Natural killer cell (primary cell): ENCODE results near the gene LTB4R2. TPM values are rescaled to one million over a fixed set of nuclear protein-coding genes. Genes with fewer than 3 reads are reported as not detected.

Source experiments
- ATAC-seq, 3 donors: fragments of 150-1000 bp in 2 of 3; fragments of 200-7000 bp in 1 of 3; cut with Tn5 transposase; 1 replicate in 1 of 3; 2 replicates in 2 of 3; pipeline ENCODE4 v1.10.0; 2021; ENCODE audit warnings: mild to moderate bottlenecking in 2 of 3, moderate library complexity in 2 of 3
- DNase-seq, 2 donors: peaks; one replicate each; pipeline versions ENCODE4 v3.0.0 to v3.0.0-alpha.2; 2013 to 2021; ENCODE audit warnings: mixed read lengths in 1 of 2
- H3K27ac ChIP-seq: one replicate; pipeline ENCODE4 v1.5.1; 2013; ENCODE audit warnings: mild to moderate bottlenecking, low read length
- H3K27me3 ChIP-seq: one replicate; pipeline ENCODE4 v1.6.1; 2013; ENCODE audit warnings: low read length; ENCODE audit not compliant: control insufficient read depth, insufficient read depth
- H3K36me3 ChIP-seq: one replicate; pipeline ENCODE4 v1.6.1; 2013; ENCODE audit warnings: low read length; ENCODE audit not compliant: control insufficient read depth, insufficient read depth
- H3K4me1 ChIP-seq: one replicate; pipeline ENCODE4 v1.6.1; 2013; ENCODE audit warnings: low read length; ENCODE audit not compliant: control insufficient read depth, insufficient read depth
- H3K4me3 ChIP-seq: one replicate; pipeline ENCODE4 v1.5.1; 2013; ENCODE audit warnings: low read length
- H3K9me3 ChIP-seq: one replicate; pipeline ENCODE4 v1.6.1; 2013; ENCODE audit warnings: low read length; ENCODE audit not compliant: control insufficient read depth, insufficient read depth
- H3K27ac Mint-ChIP-seq, 2 donors: one replicate each; pipeline ENCODE4 v1.8.0; 2022; ENCODE audit warnings: mild to moderate bottlenecking in 2 of 2, mixed read lengths in 2 of 2, moderate library complexity in 1 of 2
- H3K27me3 Mint-ChIP-seq, 2 donors: one replicate each; pipeline ENCODE4 v1.8.0; 2022; ENCODE audit warnings: low read depth in 2 of 2, mixed read lengths in 2 of 2
- H3K36me3 Mint-ChIP-seq: one replicate; pipeline ENCODE4 v1.8.0; 2022; ENCODE audit warnings: mixed read lengths
- H3K4me1 Mint-ChIP-seq, 2 donors: one replicate each; pipeline ENCODE4 v1.8.0; 2022; ENCODE audit warnings: mixed read lengths in 2 of 2
- H3K4me3 Mint-ChIP-seq: one replicate; pipeline ENCODE4 v1.8.0; 2022; ENCODE audit warnings: mild to moderate bottlenecking, moderate library complexity, mixed read lengths
- H3K9me3 Mint-ChIP-seq, 2 donors: one replicate each; pipeline ENCODE4 v1.8.0; 2022; ENCODE audit warnings: mixed read lengths in 2 of 2
- WGBS: methylation state at CpG from one replicate; pipeline ENCODE4 v1.1.7; 2013; ENCODE audit warnings: missing lambda C conversion rate; ENCODE audit not compliant: insufficient coverage; 5-methylcytosine and 5-hydroxymethylcytosine counted together
- intact Hi-C: fragments of 100-400 bp; cut with micrococcal nuclease; formaldehyde crosslinking; loops from one replicate; pipeline ENCODE4 v1.14.2; 2022
- total RNA-seq, 4 donors: library from RNA; stranded (reverse); fragments of 120-200 nt in 1 of 4; gene quantifications; one replicate each; pipeline versions ENCODE4 v1.2.3 to v1.2.4, GENCODE V29; 2013 to 2022
- TF ChIP-seq, protein P1 (sequence below): fragments of 200-600 bp; IDR thresholded peaks from one replicate; pipeline ENCODE4 v1.8.0; 2022; ENCODE audit warnings: antibody characterized with exemption

The LTB4R2 gene
- total RNA-seq, 3 donors from 2014 or later (not counting 1 experiment from before 2014, with no cell fraction given): 27.6 to 40.5 (median 37.4) TPM

DNA sequence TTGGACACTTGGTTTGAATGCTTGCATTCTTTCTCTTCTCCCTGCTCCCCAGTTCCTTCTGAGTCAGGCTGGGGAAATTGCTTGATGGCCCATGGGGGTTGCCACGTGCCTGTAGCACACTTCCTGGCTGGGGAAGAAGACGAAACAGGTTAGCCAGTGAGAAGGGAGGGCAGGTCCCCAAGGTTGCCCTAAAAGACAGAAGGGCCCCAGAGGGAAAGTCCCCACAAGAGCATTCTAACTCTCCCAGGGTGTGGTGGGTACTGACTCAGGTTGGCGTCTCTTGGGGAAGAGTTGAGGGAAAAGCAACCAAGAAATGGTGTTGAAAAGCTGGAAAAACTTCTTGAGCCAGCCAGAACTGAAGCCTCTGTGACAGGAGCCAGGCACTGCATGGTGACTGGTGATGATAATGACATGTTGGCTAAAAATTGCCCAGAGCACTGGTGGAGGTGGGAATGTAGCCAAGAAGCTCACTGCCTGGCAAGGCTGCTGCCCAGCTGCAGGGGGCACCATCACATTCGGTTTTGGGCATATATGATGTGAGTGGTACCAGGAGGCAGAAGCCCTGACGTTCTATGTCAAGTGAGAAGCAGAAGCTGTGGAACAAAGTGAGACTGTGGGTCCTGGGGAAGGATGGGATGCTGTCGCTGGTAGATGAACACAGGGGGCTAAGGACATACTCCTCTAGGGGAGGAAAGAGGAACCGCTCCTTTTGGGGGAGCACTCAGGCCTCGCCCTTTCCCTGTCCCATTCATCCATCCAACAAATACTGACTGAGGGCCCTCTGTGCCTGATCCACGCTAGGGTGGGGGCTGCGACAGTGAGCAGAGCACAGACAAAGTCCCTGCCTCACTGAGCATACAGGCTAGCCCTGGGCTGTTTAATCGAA, 30.4 kb upstream of the LTB4R2 start:
- intact Hi-C loops: no loop called here
- peak overlapping the region in 1 of 2 donors; percentile 54 for H3K27ac Mint-ChIP-seq
- H3K27ac ChIP-seq: peak overlapping the region; percentile 23
- H3K4me3 ChIP-seq: no peak overlapping the region
- H3K4me1 Mint-ChIP-seq: peaks cover 18 to 24% of the 10 kb centered on the region in 2 donors
- H3K27me3 Mint-ChIP-seq: no peaks in the 10 kb centered on the region
- H3K4me1 ChIP-seq: peaks cover 35% of the 10 kb centered on the region
- DNase-seq: peak in 1 of 2 donors; percentile 79
- H3K36me3 ChIP-seq: no peaks in the 10 kb centered on the region
- H3K4me3 Mint-ChIP-seq: no peak overlapping the region
- TF ChIP-seq, protein P1, sequence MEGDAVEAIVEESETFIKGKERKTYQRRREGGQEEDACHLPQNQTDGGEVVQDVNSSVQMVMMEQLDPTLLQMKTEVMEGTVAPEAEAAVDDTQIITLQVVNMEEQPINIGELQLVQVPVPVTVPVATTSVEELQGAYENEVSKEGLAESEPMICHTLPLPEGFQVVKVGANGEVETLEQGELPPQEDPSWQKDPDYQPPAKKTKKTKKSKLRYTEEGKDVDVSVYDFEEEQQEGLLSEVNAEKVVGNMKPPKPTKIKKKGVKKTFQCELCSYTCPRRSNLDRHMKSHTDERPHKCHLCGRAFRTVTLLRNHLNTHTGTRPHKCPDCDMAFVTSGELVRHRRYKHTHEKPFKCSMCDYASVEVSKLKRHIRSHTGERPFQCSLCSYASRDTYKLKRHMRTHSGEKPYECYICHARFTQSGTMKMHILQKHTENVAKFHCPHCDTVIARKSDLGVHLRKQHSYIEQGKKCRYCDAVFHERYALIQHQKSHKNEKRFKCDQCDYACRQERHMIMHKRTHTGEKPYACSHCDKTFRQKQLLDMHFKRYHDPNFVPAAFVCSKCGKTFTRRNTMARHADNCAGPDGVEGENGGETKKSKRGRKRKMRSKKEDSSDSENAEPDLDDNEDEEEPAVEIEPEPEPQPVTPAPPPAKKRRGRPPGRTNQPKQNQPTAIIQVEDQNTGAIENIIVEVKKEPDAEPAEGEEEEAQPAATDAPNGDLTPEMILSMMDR: no peak
- peak in 2 of 3 donors; percentile 72 to 77 for ATAC-seq
- no peaks in the 10 kb centered on the region for H3K27me3 ChIP-seq
- no peaks in the 10 kb centered on the region for H3K36me3 Mint-ChIP-seq
- WGBS: 54% methylated on average over 10 of the region's 11 CpGs
- H3K9me3 ChIP-seq: no peaks in the 10 kb centered on the region
- H3K9me3 Mint-ChIP-seq: no peaks in the 10 kb centered on the region

DNA sequence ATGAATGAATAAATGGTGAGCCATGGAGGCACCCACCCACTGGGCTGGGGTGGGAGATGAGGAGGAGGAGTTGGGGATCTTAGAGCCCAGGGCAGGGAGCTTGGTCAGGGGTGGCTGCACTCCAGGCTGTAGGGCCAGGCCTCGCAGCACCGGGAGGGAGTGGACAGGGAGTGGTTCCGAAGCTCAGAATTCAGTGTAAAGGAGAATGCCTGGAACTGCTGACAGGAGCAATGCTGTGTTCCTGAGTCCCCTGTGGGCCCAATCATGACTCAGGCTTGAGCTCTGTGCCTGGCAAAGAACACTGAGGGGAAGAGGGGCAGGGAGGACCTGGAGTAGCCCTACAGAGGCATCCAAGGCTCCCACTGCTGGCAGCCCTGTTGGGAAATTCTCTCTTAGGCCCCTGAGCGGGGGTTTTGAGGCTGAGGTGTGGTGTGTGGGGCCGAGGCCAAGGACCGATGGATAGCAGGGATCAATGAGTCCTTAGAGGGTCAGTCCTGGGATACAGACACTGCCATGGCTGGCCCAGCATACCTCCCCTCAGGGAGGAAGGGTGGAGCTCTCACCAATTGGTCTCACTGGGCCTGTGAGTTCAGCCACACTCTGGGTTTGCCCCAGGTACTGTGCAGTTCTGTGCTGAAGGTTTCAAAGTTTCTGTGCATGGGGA, 29.0 kb upstream of the LTB4R2 start:
- no peaks in the 10 kb centered on the region for H3K9me3 ChIP-seq
- Mint-ChIP-seq H3K9me3 (no peaks in the 10 kb centered on the region), H3K4me3 (no peak overlapping the region), H3K36me3 (no peaks in the 10 kb centered on the region), H3K4me1 (peaks cover 18 to 24% of the 10 kb centered on the region in 2 donors), H3K27me3 (no peaks in the 10 kb centered on the region), H3K27ac (peak overlapping the region in 1 of 2 donors; percentile 41)
- H3K36me3 ChIP-seq: no peaks in the 10 kb centered on the region
- H3K4me3 ChIP-seq: no peak overlapping the region
- TF ChIP-seq, protein P1: no peak
- intact Hi-C loops: no loop called here
- DNase-seq: no peak
- WGBS: 98% methylated on average over 6 of the region's 6 CpGs
- peaks cover 29% of the 10 kb centered on the region for H3K4me1 ChIP-seq
- ATAC-seq: no peak
- no peaks in the 10 kb centered on the region for H3K27me3 ChIP-seq
- H3K27ac ChIP-seq: no peak overlapping the region

DNA sequence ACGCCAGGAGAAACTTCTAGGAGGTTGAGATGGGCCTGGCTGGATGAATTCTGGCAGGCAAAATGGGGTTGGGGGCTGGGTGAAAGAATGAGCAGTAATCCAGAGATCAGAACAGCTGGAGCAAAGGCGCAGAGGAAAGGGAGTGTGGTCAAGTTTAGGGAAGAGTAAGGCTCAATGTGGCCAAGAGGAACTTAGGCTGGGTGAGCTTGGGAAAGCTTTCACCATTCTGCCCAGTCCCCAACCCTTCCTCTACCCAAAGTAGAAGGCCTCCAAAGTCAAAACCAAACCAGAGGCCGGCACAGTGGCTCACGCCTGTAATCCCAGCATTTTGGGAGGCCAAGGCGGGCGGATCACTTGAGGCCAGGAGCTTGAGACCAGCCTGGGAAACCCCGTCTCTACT, 28.3 kb upstream of the LTB4R2 start:
- Histone ChIP-seq H3K27ac (no peak overlapping the region), H3K36me3 (no peaks in the 10 kb centered on the region)

More for the DNA sequence above, 28.3 kb upstream of the LTB4R2 start:
- no peak for DNase-seq
- H3K4me1 Mint-ChIP-seq: peaks cover 18 to 24% of the 10 kb centered on the region in 2 donors
- no peaks in the 10 kb centered on the region for H3K36me3 Mint-ChIP-seq
- Histone ChIP-seq H3K4me1 (peaks cover 29% of the 10 kb centered on the region), H3K9me3 (no peaks in the 10 kb centered on the region), H3K4me3 (no peak overlapping the region), H3K27me3 (no peaks in the 10 kb centered on the region)
- WGBS: 97% methylated on average over 7 of the region's 7 CpGs
- TF ChIP-seq, protein P1: no peak
- H3K27me3 Mint-ChIP-seq: no peaks in the 10 kb centered on the region
- intact Hi-C loops: no loop called here
- no peak for ATAC-seq
- H3K27ac Mint-ChIP-seq: no peak overlapping the region
- no peak overlapping the region for H3K4me3 Mint-ChIP-seq
- H3K9me3 Mint-ChIP-seq: no peaks in the 10 kb centered on the region
